Left hindlimb (tissue), 1 donor: ENCODE results near the gene CSNK2B.

ENCODE experiments used
- DNase-seq: peaks from one replicate; pipeline ENCODE4 v3.0.0-alpha.2; 2018

Gene CSNK2B

DNA sequence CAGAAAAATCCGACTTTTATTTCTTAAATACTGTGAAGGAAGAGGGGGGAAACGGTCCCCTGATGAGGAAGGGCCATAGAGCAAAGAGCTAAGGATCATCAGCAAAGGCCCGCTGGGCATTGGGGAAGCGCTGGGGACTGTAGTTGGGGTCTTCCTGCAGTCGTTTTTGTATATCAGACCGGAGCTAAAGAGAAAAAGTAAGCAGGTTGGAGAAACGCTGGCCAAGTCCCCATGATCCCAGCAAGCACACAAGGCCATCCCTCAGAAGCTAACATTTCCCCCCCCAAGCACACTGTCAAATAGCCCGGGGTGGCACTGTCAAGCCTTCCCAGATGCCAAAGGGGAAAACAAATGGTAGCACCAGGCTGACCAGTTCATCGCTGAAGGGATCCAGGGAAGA is 26.8 kb upstream of the CSNK2B start:
- no peak for DNase-seq

DNA sequence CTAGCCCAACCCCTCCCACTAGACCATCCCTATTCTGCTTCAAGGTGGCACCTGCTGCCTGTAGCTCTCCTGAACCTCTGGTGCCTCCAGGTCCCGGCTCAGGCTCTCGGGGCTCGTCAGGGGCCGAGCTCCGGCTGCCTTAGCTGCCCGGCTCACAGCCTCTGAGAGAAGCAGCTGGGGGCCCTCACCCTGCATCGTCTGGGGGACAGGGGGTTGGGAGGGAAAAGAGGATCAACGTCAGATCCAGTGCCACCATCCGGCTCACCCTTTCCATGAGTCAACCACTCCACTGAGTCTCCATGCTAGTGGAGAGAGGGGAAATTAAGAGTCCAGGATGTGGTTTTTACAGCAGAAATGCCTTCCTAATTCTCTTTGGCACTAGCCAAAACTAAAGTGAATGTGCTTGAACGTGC is 26.4 kb upstream of the CSNK2B start:
- no peak for DNase-seq

DNA sequence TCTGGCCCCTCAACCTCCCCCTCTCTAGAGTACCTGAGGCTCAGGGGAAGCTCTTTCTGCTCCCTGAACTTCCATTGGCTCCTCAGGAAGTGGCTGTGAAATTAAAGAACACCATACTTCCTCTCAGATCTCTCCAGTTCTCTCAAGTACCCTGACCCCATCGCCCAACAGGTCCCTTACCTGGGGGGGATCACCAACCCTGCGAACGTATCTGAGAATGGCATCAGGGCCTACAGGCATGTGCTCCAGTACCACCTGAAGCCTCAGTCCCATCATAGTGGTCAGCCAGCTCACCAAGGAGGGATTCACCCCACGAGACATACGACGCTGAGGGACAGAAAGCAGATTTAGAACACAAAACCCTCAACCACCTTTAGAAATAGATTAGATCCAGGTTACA is 25.3 kb upstream of the CSNK2B start:
- DNase-seq, result no peak

DNA sequence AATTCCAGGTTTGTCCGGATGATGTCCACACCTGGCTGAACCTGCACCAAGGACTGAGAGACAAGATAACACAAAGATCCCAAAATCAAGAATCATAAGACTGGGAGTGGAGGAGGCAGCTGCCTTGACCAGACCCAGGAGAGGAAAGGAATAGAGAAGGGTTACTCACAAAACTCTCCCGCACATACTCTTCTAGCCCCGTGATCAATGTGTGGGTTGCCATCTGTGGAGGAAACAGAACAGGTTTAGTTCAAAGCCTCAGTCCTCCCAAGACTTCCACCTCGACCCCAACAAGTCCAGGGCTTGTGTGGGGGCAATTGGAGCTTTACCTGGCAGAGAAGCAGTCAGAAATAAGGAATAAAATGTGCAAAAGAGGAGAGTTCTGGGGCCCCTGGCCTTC is 24.5 kb upstream of the CSNK2B start:
- DNase-seq, result no peak

DNA sequence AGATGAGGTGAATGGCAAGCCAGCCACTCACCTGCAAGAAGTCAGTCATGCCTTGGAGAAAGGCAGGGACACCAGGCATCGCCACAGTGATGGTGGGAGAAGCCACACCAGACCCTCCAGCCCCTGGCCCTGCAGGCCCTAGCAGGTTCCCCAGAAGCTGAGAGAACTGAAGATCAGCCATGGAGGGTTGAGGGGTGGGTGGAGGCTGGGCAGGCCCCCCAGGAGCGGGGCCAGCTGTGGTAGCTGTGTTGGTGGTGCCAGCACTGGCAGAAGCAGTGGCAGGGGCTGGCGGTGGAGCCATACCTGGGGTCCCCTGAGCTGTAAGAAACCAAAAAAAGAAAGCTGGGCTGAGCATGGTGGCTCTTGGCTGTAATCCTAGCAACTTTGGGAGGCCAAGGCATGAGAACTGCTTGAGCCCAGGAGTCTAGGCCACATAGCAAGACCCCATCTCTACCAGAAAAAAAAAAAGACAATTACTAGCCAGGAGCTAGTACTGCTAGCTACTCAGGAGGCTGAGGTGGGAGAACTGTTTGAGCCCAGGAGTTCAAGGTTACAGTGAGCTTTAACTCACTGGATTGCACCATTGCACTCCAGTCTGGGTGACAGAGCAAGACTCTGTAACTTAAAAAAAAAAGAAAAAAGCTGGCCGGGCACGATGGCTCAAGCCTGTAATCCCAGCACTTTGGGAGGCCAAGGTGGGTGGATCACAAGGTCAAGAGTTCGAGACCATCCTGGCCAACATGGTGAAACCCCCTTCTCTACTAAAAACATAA is 22.9 kb upstream of the CSNK2B start:
- DNase-seq, result no peak

DNA sequence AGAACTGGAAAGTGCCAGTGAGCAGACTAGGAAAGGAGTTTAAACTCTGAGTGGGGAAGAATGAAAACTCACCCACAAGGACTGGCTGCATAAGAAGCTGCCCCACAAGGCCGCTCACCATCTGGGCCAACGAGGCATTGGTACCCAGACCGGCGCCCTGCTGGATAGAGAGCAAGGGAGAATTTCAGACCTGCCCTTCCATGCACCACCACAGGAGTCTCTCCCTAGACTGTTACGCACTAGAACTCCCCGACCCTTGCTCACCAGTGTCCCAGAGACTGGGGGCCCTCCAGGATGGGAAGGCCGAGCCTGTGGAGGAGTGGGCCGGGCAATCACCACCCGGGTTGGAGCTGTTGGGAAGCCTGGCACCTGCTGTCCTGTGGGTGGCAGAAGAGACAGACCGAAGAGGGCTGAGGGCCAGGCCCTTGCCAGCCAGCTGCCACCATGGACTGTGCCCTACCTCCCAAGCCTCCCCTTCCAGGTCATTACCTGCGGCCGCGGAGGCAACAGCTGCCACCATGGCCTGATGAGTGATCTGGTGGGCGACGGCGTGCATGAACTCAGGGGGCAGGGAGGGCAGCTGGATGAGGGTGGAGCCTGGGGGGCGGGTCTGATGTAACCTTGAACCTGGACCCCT is 21.9 kb upstream of the CSNK2B start:
- no peak for DNase-seq

DNA sequence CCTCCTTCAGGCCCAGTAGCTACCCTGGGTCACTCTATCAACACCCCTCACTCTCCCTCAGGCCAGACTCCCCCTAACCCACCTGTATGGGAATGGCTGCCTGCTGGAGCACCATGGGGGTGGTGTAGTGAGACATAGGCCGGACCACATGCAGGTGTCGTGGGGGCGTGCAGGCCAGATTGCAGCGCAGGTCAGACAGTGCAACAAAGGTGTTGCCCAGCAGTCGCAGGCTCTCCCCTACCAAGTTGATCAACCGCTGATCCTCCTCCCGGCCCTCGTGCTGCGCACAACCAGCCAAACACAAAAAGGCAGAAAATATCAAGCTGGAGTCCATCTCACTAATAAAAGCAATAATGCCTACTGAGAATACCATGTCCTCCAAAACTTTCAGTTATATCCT is 20.6 kb upstream of the CSNK2B start:
- no peak for DNase-seq

DNA sequence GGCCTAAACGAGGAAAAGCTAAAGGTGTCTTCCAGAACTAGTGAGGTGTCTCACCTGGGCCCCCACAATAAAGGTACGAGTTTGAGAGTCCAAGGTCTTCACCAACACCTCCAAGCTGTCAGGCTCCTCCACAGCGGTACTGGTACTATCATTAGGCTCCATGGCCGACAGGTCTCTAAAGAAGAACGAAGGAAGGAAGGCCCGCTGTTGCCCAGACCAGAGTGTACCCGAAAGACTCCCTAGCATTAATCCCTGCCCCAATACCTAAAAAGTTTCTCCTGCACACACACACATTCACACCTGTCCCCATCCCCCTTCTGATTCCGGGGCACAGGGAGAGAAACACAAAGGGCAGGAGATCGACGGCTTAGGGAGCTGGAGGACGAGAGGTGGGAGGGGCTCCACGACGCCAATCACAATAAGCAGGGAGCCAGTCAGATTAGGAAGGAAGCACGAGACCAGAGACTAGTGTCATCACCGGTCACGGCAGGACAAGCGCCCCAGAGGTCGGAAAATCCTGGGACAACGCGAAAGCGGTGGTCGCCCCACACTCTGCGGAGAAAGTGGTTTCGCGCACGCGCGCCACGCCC is 14.2 kb upstream of the CSNK2B start:
- DNase-seq, result no peak

DNA sequence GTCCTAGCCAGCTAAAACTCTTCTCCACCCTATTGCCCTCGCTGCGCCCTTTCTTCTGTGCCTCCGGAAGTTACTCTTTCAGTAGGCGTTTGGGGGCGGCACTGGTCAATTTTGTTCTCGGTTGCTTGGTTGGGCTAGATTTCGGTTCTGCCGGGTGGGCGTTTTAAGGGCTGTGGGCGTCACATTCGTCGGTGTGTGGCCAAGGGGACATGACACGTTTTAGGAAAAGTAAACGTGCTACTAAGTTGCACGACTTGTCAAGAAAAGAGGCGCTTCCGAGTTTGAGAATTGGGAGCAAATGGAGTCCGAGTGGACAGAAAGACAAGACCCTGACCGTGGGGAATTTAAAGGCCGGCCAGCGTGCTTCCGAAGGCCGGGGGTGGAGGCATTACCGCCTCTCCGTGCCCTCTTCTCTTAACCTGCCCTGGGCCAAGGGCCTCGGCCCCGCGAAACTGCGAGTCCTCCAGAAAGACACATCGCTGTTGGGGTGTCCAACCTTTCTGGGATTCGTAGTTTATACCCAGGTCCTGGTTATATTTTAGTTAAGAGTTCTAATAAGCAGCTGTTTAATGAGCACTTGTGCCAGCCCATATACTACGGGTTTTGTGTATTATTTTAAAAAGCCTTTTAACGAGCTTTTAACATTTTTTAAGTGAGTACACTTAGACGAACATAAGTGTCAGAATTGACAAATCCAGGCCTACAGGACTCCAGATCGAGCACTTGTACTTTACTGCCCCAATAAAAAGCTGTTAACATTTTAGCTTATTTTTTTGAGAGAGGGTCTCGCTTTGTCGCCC is 12.8 kb upstream of the CSNK2B start:
- no peak for DNase-seq

DNA sequence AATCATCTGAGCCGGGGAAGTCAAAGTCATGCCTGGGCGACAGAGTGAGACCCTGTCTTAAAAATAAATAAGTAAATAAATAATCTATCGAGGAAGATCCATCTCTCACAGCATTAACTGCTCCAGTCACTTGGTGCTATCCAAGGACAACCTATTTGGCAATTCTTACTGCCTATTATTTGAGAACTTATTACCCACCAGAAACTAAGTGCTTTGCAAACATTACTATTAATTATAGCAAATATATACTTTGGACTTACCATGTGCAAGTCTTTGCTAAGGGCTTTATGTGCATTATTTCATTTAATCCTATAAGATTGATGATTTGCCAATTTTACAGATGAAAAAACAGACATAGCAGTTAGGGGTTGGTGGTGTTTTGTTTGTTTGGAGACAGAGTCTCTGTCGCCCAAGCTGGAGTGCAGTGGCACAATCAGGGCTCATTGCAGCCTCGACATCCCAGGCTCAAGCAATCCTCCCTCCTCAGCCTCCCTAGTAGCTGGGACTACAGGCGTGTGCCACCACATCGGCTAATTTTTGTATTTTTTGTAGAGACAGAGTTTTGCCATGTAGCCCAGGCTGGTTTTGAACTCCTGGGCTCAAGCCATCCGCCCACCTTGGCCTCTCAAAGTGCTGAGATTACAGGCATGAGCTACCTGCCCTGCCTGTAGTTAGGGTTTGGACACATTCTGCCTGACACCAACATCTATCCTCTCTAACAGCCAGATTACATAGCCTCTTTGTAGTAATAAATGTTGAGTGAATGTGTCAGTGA is 11.1 kb upstream of the CSNK2B start:
- no peak for DNase-seq

DNA sequence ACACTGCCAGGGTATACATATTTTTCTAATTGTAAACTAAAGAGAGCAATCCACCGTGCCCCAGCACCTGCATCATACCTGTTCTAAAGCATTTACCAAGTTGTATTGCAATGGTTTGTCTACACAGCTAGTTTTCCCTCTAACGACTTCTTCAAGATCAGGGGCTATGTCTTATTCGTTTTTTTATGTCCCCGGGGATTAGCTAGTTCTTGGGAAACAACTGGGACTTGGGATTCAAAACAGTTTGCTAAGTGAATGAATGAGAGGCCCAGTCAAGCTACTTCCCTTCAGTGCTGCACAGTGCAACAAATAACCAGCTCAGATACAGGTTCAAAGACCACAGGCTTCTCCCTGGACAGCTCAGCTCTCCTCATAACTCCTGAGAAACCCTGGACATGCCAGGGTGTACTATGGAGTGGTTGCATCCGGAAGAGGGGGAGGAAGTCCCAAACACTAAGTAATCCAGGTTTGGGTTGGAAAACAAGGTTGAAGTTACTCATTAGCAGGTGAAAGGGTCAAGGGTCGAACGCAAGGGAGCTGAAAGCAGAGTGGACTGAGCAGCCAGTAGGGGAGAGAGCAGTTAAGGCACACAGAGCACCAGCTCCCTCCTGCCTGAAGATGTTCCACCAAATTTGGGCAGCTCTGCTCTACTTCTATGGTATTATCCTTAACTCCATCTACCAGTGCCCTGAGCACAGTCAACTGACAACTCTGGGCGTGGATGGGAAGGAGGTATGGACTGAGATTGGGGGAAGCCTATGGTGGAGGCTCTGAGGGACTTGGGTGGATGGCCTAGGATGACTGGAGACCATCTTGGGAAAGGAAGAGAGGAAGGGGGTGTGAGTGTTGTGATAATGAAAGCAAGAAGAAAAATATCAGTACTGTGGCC is 10.3 kb upstream of the CSNK2B start, which contains the start of gene APOM:
APOM (plus strand) TSS at position 546 of the 889 bp plus-strand sequence; CDS start at position 619, 73 bp downstream.
- DNase-seq, result no peak

DNA sequence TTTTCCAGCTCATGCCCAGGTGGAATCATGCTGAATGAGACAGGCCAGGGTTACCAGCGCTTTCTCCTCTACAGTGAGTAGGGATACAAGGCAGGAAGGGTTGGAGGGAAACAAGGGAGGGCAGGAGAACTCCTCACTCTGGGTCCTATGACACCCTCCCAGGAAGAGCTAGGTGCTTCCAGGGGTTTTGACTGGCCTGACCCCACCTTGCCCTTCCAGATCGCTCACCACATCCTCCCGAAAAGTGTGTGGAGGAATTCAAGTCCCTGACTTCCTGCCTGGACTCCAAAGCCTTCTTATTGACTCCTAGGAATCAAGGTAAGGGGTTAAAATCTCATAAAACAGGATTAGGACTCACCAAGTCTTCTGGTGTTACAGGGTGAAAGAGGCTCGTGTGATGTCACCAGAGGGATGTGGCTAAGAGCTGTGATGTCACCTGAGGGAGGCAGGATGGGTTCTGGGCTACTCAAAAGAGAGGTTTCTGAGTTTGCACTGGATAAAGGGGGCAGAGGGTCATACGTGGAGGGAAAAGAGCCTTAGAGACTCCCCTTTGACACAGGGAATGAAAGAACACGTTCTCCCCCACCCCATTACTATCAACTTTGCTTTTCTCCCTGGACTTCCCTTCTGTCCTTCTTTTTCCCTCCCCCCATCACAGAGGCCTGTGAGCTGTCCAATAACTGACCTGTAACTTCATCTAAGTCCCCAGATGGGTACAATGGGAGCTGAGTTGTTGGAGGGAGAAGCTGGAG is 8.3 kb upstream of the CSNK2B start:
- no peak for DNase-seq

DNA sequence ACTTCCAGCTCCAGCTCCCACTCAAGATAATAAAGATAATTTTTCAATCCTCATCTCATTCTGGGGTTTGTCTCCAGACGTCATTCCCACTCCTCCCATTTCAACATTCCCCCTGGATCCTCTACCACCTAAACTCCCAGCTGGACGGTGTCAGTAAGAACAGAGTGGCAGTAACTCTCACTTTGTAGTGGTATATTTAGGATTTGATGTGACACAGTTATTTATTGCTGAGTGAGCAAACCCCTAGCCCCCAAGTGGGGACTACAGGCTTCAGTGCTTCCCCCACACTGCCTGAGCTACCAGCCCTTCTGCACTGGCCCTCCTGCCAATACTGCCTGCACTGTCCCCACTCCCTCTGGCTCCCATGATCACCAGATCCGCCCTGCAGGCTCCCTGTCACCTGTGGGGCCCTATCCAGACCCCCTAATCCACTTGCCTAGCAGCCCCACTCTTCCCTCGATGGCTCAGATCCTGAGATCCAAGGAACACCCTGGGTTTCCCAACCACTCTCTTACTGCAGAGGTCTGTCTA is 7.7 kb upstream of the CSNK2B start:
- no peak for DNase-seq

DNA sequence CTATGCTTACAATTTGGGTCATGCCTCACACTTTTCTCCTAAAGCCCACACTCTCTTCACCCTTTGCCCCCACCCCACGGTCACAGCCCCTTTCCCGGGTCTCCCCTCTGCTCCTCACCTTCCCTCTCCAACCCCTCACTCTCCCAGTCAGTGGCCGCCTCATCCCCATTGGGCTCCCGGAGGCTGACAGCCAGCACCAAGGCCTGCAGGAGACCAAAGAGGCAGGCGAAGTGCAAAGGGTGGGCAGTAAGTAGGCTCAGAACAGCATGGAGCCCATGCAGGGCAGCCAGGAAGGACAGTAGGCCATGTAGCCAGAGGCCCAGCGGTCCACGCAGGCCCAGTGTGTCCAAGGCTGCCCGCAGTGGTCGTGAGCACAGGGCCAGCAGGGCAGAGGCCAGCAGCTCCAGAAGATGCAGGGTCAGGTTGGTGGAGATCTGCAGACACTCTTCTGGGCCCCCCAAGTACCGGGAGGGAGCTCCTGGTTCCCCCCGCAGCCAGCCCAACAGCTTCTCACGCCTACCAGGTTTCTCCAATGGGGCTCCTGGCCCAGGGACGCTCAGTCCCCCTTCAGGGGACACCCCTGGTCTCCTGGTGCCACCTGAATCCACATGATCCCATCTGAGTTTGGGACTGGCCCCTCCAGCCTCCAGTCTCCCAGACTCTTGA is 6.8 kb upstream of the CSNK2B start:
- DNase-seq, result no peak

DNA sequence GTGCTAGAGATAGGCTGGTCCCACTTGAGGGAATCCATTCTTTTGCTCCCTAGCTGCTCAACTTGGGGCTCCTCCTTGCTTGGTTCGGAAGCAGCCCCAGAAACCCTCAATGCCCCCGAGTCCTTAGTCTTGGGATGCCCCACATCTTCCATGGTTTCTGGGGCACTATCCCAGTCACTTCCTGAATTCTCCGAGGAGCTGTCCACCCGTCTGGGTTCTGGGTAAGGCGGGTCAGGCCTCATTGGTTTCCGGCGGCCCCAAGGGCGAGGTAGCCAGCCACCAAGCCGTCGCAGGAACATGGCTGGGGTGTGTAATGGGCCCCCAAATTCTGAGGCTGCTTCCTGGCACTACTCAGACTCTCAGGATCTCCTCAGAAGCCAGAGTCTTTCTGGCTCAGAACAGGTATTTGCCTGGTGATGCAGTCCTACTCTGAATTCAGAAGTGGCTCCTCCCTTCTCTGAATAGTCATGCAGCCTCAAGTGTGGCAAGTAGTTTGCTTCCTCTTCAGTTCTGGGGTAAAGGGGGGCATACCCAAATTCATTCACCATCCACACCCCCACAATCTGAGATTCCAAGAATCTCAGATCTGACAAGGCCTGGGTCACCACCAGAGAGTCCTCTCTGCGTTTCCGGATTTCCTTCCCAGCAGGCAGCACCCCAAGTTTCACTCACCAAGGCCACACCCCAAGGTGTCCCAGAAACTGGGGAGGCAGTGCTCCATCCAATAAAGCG is 6.1 kb upstream of the CSNK2B start:
- DNase-seq, result no peak

DNA sequence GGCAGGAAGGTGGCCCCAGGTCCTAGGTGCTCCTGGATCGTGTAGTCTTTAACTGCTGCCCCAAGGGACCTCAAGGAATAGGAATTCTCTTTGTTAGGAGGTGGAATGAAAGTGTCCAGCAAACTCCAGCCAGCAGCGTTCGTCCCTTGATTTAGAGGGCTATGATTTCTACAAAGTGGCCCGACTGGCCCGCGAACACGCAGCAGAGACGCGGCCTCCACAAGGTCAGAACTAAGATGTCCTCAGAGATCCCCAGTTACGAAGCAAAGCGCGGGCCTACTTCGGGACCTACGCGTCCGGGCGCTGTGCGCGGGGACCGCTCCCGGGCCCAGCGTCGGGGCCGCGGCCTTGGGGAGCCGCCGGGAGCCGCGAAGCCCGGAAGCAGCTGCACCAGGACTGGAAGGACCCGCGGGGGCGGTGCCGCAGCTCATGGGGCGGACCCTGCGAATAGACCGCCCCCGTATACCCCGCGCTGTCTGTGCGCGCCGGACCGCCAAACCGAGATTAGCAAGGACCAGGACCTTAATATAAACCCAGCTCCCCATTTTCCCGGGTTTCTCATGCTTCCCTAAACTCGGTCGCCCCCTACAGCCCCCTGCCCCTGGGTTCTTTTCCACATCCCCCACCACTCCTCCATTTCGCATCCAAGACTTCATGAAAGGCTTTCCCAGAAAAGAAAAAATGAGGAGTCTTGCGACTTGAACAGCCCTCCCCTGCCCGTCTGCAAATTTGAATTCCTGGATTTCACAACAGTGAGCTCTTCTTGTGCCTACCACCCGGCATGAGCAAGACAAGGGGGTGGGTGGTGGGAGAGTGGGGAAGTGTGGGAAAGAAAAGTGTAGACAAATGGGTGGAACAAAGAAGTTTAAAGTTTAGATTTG is 5.3 kb upstream of the CSNK2B start, which contains the start of gene C6orf47:
C6orf47 (minus strand) TSS at position 398 of the 881 bp plus-strand sequence. CDS start 831 bp downstream, outside the sequence.
- DNase-seq, result peak; percentile 92

DNA sequence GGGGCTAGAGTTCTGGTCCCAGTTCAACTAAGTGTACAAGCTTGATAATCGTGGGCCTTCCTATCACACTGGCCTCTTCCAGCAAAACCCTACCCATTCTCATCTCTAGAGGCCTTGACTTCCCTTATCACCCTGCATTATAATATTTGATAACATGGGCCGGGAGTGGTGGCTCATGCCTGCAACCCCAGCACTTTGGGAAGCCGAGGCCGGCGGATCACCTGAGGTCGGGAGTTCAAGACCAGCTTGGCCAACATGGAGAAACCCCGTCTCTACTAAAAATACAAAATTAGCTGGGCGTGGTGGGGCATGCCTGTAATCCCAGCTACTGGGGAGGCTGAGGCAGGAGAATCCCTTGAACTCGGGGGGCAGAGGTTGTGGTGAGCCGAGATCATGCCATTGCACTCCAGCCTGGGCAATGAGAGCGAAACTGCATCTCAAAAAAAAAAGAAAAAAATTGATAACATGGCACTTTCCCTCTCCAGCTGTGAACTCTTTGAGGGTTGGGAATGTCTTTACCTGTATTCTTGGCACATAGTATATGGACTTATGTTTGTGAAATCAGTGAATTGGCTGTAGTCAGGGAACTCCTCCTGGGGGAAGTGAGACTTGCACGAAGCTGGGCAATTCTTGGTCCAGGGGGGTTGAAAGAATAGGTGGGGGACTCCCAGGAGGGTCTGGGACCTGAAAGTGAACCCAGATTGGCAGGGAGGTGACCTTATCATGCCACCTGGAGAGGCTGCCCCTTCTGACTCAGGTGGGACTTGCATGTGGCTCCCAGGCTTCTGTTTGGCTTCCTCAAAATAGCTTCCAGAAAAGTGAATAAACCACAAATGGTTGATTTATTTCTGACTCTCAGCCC is 4.4 kb upstream of the CSNK2B start:
- no peak for DNase-seq
